Measurements from ENCODE around the gene PGBD5.

PGBD5 gene

GRCh38 chr1:230375147-230375546 is 51.0 kb downstream of the PGBD5 start:
- DNase-seq (no peak), ATAC-seq (no peak)

GRCh38 chr1:230371923-230372703 is 54.0 kb downstream of the PGBD5 start:
- no peak for DNase-seq
- ATAC-seq: no peak

GRCh38 chr1:230370109-230370508 is 56.0 kb downstream of the PGBD5 start:
- ATAC-seq (no peak), DNase-seq (no peak)

- no peak for DNase-seq
- no peak for ATAC-seq
Measured at GRCh38 chr1:230368871-230369270, 57.3 kb downstream of the PGBD5 start.

- no peak for ATAC-seq
Measured at GRCh38 chr1:230368363-230368762, 57.8 kb downstream of the PGBD5 start.

GRCh38 chr1:230366504-230366915 is 59.6 kb downstream of the PGBD5 start:
- no peak for ATAC-seq

More at GRCh38 chr1:230368363-230368762, 57.8 kb downstream of the PGBD5 start:
- DNase-seq: no peak

GRCh38 chr1:230365723-230366307 is 60.3 kb downstream of the PGBD5 start:
- ATAC-seq: no peak

More at GRCh38 chr1:230366504-230366915, 59.6 kb downstream of the PGBD5 start:
- DNase-seq: no peak

GRCh38 chr1:230362949-230363348 is 63.2 kb downstream of the PGBD5 start:
- DNase-seq (no peak), ATAC-seq (no peak)

More at GRCh38 chr1:230365723-230366307, 60.3 kb downstream of the PGBD5 start:
- no peak for DNase-seq

GRCh38 chr1:230361941-230362340 is 64.2 kb downstream of the PGBD5 start:
- no peak for ATAC-seq
- DNase-seq: no peak

- no peak for ATAC-seq
- DNase-seq: no peak
Measured at GRCh38 chr1:230359992-230360668, 66.0 kb downstream of the PGBD5 start.

- DNase-seq: no peak
- no peak for ATAC-seq
Measured at GRCh38 chr1:230356869-230357794, 69.0 kb downstream of the PGBD5 start.

- no peak for DNase-seq
- ATAC-seq: no peak
Measured at GRCh38 chr1:230356190-230356589, 69.9 kb downstream of the PGBD5 start.

- DNase-seq (no peak), ATAC-seq (no peak)
Measured at GRCh38 chr1:230355594-230355993, 70.5 kb downstream of the PGBD5 start.

- DNase-seq (no peak), ATAC-seq (no peak)
Measured at GRCh38 chr1:230355128-230355527, 71.0 kb downstream of the PGBD5 start.

GRCh38 chr1:230354005-230354404 is 72.1 kb downstream of the PGBD5 start:
- DNase-seq (no peak), ATAC-seq (no peak)

GRCh38 chr1:230352537-230352936 is 73.6 kb downstream of the PGBD5 start:
- ATAC-seq (no peak), DNase-seq (no peak)

- no peak for DNase-seq
- ATAC-seq: no peak
Measured at GRCh38 chr1:230351983-230352382, 74.1 kb downstream of the PGBD5 start.

GRCh38 chr1:230351514-230351913 is 74.6 kb downstream of the PGBD5 start:
- ATAC-seq (no peak), DNase-seq (no peak)

- ATAC-seq: no peak
- DNase-seq: no peak
Measured at GRCh38 chr1:230350208-230350921, 75.8 kb downstream of the PGBD5 start.

GRCh38 chr1:230349020-230349393 is 77.1 kb downstream of the PGBD5 start:
- ATAC-seq: no peak
- DNase-seq: no peak

GRCh38 chr1:230348386-230349019 is 77.6 kb downstream of the PGBD5 start:
- ATAC-seq: no peak
- no peak for DNase-seq
